Measurements from ENCODE around the gene ERC1.

DNA sequence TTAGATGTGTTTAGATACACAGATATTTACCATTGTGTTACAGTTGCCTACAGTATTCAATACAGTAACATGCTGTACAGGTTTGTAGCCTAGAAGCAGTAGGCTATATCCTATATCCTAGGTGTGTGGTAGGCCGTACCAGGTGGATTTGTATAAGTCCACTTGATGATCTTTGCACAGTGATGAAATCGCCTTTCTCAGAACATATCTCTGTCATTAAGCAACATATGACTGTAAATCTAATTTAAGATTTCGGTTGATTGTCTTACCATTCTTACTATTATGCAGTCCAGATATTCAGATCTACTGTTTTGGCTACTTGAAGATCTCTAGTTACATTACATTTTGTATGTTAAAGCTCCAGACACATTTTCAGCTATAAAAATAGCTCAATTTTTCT, 39.8 kb downstream of the ERC1 start:
- TF ChIP-seq GATA3 (IDR thresholded peaks at IDR 0.05; ENCODE audit: low read depth, low read length): no peak
- no peak for TF ChIP-seq GATA2 (IDR thresholded peaks at IDR 0.05; ENCODE audit: low read depth, low read length)
